WI38 (cell line): ENCODE results near the gene MTURN.
A peak's percentile ranks its signal among the peaks of the same experiment; 100 is the strongest.

Source experiments
- H3K4me3 ChIP-seq: 2 replicates; pipeline ENCODE4 v1.5.1; 2011; ENCODE audit warnings: low read depth, mild to moderate bottlenecking, control low read depth, low read length
- CTCF ChIP-seq: IDR thresholded peaks from 2 replicates; pipeline ENCODE4 v1.5.1; 2012; ENCODE audit warnings: low read depth, mild to moderate bottlenecking, control low read depth, low read length

The MTURN gene

DNA sequence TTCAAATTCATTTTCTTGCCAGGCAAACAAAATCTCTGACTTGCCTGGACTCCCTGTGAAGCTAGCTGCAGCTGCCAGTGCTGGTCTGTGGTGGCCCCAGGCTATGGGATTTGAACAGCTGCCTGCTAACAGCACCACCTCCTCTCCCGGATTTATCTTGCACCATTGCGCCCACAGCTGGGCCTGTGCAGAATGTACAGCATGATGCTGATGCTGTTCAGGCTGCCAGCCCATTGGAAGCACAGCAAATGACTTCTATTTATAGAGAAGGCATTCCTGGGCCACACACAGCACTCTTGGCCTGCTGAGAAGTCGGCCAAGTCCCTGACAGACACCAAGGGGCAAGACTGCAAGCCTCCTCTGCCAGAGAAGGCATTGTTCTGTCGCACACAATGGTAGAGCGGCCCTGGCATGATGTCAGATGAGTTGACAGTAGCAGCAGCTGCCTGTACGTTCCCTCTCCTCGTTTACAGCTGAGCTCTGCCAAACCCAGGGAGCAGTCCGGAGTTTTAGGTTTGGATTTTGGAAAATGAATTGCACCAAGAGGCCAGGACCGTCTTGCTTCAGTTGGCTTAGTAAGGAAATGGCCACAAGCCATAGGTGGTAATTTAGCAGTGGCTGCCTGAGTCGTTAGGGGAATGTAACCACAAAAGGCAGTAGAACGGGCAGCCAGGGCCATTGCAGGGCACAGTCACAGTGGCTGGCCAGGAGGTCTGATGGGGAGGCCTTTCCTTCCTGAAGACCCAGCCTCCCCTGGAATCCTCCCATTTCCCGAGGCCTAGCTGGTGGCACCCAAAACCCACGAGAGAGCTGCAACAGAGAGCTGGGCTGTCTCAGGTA, 38.5 kb downstream of the MTURN start:
- TF ChIP-seq CTCF = 0 out of 2 replicates have a peak, but pooled peaks have one; percentile 14
- H3K4me3 ChIP-seq = no peak overlapping the region

- no peak for TF ChIP-seq CTCF
- no peak overlapping the region for H3K4me3 ChIP-seq
Measured at GRCh38 chr7:30175180-30175579, 40.4 kb downstream of the MTURN start.

DNA sequence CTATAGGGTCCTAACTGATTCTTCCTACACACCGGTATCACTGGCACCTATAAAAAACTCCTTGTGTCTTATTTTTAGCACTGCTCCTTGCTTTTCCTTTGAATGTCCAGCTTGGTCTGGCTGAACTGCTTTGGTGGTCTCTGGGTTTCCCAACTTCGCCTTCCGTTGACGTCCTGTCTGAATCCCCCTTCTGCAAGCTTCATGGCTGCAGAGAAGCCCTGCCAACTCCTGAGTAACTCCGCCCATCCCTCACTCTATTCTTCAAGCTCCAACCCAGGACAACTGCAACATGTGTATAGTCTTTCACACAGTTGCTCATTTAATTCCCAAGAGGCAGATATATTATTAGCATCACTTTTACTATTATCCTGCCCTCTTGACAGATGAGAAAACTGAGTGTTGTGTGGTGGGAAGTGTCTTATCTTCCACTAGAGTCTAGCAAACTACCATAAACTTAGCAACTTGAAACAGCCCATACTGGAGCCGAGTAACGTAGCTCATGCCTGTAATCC, 40.9 kb downstream of the MTURN start:
- H3K4me3 ChIP-seq = no peak overlapping the region
- TF ChIP-seq CTCF = no peak

DNA sequence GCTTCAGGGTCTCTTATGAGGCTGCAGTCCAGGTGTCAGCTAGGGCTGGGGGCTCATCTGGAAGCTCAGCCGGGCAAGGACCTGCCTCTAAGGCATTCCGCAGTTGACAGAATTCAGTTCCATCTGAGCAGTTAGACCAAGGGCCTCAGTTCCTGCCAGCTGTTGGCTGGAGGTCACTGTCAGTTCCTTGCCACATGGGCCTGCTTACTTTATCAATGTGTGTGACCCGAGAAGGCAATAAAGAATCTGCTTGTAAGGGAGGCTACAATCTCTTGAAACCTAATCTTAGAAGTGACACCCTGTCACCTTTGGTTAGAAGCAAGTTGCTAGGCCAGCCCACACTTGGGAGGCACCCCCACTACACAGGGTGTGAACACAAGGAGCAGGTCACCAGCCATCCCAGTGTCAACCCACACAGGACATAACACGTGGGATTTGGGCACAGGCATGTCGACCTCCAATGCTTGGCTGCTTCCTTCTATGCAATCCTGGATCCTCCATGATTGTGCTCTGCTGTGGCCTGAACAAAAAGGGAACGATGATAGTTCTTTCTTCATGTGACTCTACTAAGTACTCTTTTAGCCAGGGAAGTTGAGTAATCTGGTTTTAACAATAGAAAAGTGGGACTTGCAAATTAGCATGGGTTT, 41.8 kb downstream of the MTURN start:
- H3K4me3 ChIP-seq = no peak overlapping the region
- TF ChIP-seq CTCF = no peak

GRCh38 chr7:30177186-30177585, 42.4 kb downstream of the MTURN start:
- TF ChIP-seq CTCF = no peak

DNA sequence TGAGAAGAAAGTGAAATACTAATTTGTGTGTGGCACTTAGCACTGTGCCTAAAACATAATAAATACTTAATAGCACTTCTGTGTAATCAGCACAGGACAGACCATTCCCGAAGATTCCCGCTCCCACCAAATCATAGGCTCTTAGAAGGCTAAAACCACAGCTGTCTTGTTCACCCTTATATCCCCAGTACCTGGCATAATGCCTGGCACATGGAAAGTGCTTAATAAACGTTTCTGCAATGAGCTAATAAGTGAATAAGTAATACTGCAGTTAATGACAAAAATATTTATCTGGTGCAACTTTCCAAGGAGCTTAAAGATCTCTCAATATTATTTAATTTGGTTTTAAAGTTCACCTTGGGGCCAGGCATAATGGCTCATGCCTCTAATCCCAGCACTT, 43.2 kb downstream of the MTURN start:
- no peak for TF ChIP-seq CTCF
- no peak overlapping the region for H3K4me3 ChIP-seq

More at GRCh38 chr7:30177186-30177585, 42.4 kb downstream of the MTURN start:
- H3K4me3 ChIP-seq = no peak overlapping the region
